Stimulated activated CD8-positive, alpha-beta memory T cell treated with anti-CD3 and anti-CD28 coated beads, Interleukin-15, amount 100 ng/mL, for 1 hour (primary cell): ENCODE measurements around the gene NGB.

Source experiments
- DNase-seq: peaks from one replicate; pipeline ENCODE4 v3.0.0-alpha.2; 2020; ENCODE audit warnings: low read depth

The NGB gene

GRCh38 chr14:77230914-77231313, 40.1 kb downstream of the NGB start:
- no peak for DNase-seq

- no peak for DNase-seq
These were observed 43.0 kb downstream of the NGB start for GRCh38 chr14:77228056-77228455.

GRCh38 chr14:77225892-77226557, 45.0 kb downstream of the NGB start:
- DNase-seq, result no peak

- DNase-seq, result no peak
These were observed 45.8 kb downstream of the NGB start for GRCh38 chr14:77225254-77225653.

- no peak for DNase-seq
These were observed 46.8 kb downstream of the NGB start for GRCh38 chr14:77224212-77224611.

- no peak for DNase-seq
These were observed 48.3 kb downstream of the NGB start for GRCh38 chr14:77222546-77223225.

GRCh38 chr14:77221241-77221871, 49.6 kb downstream of the NGB start:
- no peak for DNase-seq

GRCh38 chr14:77220246-77221017, 50.6 kb downstream of the NGB start:
- no peak for DNase-seq

GRCh38 chr14:77219591-77219990, 51.4 kb downstream of the NGB start:
- no peak for DNase-seq

- no peak for DNase-seq
These were observed 53.5 kb downstream of the NGB start for GRCh38 chr14:77217551-77217950.
